ENCODE measurements around the gene CLIC2.

The CLIC2 gene

DNA sequence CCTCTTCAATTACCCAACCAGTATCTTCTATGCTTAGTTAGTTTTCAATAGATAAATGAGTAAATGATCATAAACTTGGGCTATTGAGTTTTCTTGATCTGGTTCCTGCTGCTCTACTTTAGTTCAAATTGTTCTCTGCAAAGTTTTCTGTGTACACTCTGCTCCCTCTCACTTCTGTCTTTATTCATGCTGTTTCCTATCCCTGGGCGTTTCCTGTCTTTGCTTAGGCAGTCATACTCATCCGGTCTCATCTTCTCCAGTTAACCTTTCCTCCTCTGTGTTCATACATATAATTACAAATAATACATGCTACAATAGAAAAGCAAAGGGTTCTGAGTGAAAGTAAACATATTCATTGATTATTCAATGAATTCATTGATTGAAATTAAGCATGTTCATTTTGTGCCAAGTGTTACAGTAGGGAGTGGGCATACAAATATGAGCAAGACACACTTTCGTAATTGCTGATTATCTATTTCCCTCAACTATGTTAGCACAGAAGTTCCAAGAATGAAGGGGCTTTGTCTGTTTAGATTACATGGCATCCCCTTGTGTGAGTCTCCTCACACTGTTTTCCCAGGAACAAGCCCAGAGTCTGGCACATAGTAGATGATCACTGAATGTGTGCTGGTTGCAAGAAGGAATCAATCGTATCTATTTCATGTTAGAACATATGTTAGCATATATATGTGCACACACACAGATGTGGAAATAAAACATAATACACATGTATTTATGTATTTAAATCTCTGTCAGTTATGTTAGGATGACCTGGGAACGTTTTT is 71.3 kb downstream of the CLIC2 start:
- no peak for DNase-seq

DNA sequence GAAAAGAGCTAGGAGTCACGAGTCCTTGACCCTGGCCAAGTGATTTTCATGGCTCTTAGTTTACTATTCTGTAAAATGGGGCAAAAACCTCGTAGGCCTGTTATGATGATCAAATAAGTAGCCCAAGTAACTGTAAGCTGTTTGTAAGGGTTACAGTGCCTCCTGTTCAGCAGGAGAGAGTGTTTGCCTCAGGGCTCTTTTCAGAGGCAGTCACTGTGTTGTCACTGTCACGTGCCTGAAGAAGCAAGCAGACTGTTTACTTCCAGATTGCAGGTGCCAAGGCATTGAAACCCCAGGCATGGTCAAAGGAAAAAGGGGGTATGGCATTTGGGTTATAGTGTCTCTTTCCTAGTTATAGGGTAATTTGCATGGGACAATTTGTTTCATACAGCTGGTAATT is 74.7 kb downstream of the CLIC2 start:
- DNase-seq = no peak

DNA sequence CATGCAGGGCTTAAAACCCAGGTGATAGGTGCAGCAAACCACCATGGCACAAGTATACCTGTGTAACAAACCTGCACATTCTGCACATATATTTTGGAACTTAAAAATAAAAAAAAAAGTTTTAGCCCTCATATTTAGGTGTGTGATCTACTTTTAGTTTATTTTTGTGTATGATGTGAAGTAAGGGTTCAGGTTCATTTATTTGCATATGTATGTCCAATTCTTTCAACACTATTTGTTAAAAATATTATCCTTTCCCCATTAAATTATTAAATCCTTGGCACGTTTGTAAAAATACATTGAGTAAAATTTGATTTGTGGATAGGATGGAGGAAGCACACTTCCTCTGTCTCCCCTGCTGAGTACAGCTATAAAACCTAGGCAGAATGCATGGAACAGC is 83.0 kb downstream of the CLIC2 start:
- DNase-seq = no peak

DNA sequence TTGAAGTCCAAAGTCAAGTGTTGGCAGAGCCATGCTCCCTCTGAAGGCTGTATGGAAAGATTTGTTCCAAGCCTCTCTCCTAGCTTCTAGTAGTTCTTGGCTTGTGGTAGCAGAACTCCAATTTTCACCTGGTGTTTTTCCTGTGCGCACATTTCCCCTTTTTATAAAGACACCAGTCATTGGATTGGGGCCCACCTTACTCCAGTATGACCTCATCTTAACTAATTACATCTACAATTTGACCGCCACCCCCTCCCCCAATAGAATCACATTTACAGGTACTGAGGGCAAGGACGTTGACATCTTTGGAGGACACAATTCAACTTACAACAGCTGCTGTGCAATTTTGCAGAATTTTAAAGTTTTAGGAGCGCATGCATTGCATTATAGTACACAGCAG is 86.9 kb downstream of the CLIC2 start:
- DNase-seq = no peak

DNA sequence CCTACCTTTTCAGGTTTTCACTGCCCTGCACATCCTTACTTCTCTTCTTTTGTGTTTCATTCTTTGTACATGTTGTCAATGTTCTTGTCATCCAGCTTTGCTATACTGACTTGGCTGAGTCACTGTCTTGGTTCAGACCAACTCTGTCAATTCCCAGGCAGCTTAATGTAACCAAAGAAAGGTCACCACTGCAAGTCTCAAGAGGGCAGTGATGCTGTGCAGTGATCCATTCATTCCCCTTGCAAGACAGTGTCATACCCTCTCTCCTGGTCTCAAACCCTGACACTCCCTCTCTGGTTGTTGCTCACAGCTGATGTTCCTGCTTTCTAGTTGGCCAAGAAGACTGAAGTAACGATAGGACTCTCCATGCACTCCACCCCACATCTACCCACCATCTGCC is 87.7 kb downstream of the CLIC2 start:
- DNase-seq = no peak

DNA sequence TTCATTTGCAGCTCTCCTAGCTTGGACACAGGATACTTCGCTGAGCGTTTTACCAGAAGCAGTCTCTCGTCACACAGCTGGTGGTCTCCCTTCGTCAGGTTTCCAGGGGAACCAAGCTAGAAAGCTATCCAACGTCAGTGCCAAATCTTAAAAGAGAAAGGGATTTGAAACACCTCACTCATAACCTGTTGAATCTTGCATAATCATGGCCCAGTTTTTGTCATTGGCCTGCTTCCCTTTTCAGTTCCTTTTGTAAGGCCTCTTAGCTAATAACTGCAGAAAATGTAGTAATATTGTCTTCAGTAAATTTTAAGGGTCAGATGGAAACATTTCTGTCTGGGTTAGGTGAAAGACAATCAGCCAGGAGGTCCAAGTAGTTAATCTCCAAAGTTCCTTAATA is 92.1 kb downstream of the CLIC2 start:
- DNase-seq = no peak

DNA sequence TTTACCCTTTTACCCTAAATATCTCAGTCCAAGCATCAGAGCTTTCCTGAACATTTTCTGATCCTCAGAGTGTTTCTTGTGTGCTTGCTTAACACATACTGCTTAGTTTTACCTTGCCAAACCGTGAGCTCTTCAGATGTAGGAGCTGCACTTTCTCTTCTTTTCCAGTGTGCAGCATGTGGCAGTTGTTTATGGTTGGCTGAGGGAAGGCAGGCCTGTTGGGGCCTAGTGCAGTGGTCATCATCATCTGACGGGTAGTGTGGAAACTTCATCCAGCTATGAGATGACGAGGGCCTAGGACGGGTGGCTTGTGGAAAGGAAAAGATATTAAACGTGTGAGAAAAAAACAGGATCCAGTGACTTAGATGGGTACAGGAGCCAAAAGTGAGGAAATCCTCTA is 96.7 kb downstream of the CLIC2 start:
- DNase-seq = no peak

DNA sequence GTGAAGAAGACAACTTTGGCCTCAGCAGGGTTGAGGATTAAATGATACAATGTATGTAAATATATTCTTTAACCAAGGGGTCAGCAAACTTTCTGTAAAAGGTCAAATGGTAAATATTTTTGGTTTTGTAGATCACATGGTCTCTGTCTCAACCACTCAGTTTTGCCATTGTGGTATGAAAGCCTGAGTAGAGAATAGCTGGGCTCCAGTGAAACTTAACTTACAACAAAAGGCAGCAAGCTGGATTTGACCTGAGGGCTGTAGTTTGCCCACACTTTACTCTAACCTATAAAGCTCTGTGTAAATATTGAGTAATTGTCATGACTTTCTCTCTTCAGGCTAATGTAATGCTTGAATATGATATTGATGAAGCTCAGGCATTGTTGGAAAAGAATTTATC is 98.5 kb downstream of the CLIC2 start:
- DNase-seq = no peak

DNA sequence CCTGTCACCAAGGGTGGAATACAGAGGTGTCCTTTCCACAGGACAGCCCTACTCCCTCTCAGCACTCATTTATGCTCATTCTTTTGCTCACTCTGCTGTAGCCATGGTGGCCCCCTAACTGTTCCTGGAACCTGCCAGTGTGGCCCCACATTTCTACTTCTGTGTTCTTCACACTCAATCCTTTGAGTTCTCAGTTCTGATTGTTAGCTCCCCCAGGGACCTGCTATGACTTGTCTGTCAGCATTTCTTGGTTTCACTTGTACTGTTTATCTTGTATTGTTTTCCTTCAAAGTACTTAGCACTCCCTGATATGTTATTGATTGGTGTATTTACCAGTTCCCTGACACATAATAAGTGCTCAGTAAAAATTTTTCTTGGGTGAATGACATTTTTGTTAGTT is 103.3 kb downstream of the CLIC2 start:
- no peak for DNase-seq

Data from cortex of kidney (tissue), 1 donor.